ENCODE measurements around the gene TESMIN.

TESMIN gene

GRCh38 chr11:68761801-68762200 is 10.5 kb upstream of the TESMIN start:
- DNase-seq (ENCODE audit: low read depth): no peak

DNA sequence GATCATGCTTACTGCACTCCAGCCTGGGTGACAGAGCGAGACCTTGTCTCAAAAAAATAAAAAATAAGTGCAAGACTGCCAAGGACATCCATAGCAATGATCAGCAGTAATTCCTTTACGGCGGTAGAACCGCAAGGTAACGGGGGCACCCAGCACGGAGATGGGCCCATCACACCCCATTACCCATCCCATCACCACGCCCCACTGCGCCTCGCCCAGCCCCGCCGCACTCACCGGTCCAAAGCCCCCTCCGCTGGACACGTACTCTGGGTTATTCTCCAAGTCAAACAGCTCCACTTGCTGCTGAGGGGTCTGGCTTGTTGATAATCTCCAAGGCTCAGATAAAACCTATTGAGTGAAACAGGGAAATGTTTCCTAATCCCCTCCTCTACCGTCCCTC is 8.7 kb upstream of the TESMIN start:
- no peak for DNase-seq (ENCODE audit: low read depth)

DNA sequence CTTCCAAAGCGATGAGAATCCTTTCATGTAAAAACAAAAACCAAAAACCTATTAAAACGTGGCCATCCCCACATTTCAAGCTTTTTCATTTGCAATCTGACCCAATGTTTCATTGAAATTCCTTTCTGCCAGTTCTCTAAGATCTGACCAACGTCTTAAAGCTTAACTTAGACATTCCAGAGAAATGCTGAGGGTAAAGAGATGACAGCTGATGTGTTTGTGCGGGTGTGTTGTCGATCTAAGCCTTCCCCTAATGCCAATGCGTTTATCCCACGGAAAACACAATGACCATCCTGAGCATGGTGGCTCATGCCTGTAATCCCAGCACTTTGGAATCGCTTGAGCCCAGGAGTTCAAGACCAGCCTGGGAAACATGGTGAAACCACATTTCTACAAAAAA is 6.4 kb upstream of the TESMIN start:
- no peak for DNase-seq (ENCODE audit: low read depth)

DNA sequence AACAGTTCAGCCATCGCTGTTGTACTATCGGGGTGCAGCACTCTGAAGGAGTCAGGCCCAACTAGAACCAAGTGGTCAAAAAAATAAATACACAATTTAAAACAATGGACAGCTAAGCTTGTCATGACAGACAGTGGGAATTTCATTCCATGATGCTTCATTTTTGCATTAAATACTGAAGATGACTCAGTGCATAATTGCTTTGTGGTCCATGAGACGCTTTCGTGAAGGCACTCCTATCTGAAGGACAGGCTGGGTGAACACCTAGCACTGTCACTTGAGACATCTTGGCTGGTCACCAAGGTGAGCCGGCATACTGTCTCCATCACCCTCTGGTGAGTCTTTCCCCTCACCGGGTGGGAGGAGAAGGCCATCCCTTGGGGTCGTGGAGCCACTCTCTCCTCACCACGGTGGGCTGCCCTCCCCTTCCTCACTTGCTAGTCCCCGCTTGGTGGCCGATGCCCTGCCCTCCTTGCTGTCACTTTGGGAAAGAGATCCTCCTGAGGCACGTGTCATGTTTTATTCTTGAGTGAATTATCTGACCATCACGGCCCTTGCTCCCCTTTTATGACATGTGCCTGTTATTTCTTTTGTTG is 4.9 kb upstream of the TESMIN start:
- DNase-seq (ENCODE audit: low read depth): no peak

DNA sequence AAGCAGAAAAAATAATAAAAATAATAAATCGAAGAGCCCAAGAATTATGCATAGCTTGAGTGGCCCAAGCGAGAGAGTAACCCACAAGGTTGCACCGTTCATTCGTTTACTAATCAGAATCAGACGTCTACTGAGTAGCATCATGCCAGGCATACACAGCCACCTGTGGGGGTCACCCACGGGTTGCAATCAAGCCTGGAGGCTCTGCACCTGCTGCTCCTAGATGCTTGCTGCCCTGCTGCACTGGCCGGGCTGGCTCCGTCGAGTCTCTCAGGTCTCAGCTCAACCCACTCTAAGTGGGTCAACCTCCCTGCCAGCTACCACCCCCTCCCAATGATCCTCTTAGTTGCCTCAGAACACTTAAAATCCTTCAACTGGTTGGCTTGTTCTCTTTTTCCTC is 2.0 kb upstream of the TESMIN start:
- no peak for DNase-seq (ENCODE audit: low read depth)

- no peak for DNase-seq (ENCODE audit: low read depth)
Measured at GRCh38 chr11:68751004-68751325, 355 bp downstream of the TESMIN start.

DNA sequence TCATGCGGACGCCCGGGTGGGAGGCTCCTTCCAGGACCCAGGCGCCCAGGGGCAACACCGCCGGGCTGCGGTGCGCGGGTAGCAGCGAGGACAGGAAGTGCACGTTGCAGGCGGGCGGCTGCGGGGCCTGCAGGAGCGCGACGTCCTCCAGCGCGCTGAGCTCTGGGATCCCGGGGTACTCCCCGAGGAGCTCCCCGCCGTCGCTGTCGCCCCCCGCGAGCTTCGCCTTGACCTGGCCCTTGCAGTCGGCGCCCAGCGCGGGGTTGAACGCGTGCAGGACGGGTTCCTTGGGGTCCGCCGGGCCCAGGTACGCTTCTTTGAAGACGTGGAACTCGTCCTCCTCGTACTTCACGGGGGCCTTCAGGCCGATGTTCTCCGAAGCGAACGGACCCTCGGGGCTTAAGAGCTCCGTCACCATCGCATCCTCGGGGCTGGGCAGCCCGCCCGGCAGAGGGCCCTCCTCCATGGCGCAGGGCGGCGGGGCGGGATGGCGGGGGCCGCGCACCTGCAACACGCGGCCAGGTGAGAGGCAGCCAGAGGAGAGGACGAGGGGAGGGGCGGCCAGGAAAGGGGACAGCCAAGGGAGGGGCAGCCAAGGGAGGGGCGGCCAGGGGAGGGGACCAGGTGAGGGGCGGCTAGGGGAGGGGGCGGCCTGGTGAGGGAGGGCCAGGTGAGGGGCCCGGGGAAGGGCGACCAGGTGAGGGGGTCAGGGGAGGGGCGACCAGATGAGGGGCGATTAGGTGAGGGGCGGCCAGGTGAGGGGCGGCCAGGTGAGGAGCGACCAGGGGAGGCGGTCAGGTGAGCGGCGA is 921 bp downstream of the TESMIN start:
- DNase-seq (ENCODE audit: low read depth): no peak

DNA sequence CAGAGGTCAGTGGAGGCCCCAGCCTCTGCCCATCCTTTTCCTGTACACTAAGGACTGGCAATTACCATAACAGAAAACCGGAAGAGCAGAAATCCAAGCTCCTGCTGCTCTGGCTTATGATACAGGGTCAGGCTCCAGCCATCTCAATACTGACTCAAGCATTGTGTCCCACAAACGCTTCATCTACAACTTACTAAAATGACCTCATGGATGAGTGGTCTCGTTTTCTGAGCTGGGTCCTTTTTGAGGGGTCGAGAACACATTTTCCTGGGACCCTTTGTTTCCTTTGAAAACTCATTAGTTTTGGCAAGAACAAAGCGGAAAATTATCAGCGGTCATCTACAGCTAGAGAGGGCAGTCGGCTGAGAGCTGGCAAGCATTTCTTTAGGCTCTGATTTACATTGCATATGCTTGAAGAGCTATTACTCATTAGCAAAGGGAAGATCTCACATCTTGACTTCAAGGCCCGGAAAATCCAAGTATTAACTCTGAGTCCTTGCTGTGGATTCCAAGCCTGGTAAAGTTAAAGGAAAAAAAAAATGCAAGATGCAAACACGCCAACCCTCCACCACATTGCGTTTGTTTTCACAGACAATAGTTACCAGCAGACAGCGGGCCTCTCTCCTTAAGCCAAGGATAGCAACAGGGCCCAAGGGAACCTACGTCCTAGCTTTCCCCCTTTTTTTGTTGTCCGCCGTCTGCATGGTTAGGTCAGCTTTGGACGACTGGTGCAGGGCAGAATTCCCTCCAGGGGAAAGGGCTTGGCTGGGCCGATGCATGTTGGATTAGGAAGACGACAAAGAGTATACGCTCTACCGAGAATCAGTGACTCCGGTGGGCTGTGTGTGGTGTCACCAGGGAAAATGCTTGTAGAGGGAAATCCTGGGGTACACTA is 1.8 kb downstream of the TESMIN start:
- no peak for DNase-seq (ENCODE audit: low read depth)

- DNase-seq (ENCODE audit: low read depth): no peak
Measured at GRCh38 chr11:68748061-68748460, 3.3 kb downstream of the TESMIN start.

DNA sequence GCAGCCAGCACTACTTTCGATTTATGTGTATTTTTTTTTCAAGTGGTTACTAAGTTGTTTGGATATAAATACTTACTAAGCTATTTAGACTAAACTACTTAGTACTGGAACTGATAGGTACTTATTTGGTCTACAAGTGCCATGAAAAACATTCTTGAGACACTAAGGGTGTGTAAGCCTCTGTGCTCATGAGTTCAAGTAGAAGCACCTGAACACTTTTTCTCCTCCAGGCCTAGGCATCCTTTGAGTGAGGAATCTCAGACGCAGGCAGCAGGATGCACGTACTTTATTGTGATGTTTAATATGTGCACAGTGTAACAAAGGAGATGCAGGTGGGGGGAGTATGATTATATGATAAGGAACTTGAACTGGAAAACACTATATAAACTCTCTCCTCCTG is 7.8 kb downstream of the TESMIN start:
- DNase-seq (ENCODE audit: low read depth): no peak

- no peak for DNase-seq (ENCODE audit: low read depth)
Measured at GRCh38 chr11:68741463-68741862, 9.9 kb downstream of the TESMIN start.

- DNase-seq (ENCODE audit: low read depth): no peak
Measured at GRCh38 chr11:68735646-68736045, 15.7 kb downstream of the TESMIN start.

GRCh38 chr11:68735125-68735524 is 16.2 kb downstream of the TESMIN start:
- DNase-seq (ENCODE audit: low read depth): no peak

- no peak for DNase-seq (ENCODE audit: low read depth)
Measured at GRCh38 chr11:68734111-68734510, 17.2 kb downstream of the TESMIN start.

DNA sequence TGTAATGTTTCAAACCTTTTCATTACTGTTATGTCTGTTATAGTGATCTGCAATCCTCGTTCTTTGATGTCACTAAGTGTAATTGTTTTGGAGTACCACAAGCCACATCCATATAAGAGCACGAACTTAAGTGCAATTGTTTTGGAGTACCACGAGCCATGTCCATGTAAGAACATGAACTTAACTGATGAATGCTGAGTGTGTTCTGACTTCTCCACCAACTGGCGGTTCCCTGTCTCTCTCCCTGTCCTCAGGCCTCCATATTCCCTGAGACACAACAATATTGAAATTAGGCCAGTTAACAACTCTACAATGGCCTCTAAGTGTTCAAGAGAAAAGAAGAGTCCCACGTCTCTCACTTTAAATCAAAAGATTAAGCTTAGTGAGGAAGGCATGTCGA is 23.5 kb downstream of the TESMIN start:
- no peak for DNase-seq (ENCODE audit: low read depth)

DNA sequence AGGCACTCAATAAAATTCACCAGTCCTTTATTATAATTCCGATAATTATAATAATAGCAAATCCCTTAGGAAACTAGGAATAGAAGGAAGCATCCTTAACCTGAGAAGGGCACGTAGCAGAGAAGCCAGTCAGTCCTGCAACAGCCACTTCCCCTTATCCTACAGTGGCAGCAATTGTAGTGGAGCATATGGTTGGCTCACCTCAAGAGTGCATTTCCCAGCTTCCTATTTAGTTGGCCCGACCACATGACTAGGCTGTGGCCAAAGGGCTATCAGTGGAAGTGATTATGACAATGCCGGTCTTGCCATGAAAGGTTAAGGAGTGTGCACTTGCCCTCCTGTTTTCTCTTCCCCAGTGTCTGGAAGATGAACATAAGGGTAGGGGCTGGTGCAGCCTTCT is 27.0 kb downstream of the TESMIN start:
- DNase-seq (ENCODE audit: low read depth): no peak

- no peak for DNase-seq (ENCODE audit: low read depth)
Measured at GRCh38 chr11:68722143-68722542, 29.2 kb downstream of the TESMIN start.

- no peak for DNase-seq (ENCODE audit: low read depth)
Measured at GRCh38 chr11:68721075-68721474, 30.2 kb downstream of the TESMIN start.

- DNase-seq (ENCODE audit: low read depth): no peak
Measured at GRCh38 chr11:68715456-68716122, 35.7 kb downstream of the TESMIN start.

DNA sequence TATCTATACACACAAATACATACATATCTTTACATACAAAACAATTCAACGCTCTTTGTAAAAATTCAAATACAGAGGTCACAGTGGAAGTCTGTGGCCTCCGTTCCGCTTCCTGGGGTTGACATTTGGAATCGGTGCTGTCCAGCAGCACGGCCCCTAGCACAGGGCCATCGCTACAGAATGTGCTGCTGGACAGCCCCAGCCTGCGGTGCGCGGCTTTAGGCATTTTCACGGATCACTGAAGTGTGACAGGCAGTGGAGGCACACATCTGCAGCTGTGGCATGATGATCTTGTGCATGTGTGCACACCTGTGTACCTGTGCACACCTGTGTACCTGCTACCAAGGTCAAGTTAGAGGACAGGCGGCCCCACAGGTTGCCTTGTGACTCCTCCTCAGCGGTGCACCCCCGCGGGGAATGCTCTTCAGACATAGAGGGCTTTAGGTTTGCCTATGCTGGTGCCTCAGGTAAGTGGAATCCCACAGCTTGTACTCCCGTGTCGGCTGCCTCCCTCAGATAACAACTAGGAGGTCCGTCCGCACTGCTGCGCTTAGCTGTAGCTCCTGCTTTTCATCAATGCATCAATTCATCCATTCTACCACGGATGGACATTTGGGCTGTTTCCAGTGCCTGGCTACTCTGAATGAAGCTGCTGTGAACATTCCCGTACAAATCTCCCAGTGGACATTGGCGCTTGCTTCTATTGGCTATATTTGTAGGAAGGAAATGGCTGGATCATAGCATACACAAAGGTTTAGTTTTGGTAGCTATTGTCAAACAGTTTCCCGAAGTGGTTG is 37.1 kb downstream of the TESMIN start:
- no peak for DNase-seq (ENCODE audit: low read depth)

GRCh38 chr11:68711114-68711513 is 40.2 kb downstream of the TESMIN start:
- DNase-seq (ENCODE audit: low read depth): no peak

DNA sequence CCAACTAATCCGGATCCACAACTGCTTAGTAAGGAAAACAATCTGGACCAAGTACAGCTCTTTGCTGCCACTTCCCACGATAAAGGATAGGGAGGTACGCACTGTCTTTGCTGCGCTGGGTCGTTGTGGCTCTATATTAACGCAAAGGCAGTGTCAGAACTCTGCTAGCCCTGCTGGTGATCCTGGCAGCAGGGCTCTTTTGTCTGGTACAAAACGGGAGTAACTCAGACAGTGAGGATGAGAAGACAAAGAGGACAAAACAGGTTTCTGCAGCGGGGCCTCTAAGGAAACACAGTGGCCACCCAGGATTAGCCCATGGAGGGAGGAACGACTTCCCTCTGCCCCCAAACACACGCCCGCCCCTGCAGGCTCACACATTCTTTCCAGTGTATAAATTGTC is 40.9 kb downstream of the TESMIN start:
- DNase-seq (ENCODE audit: low read depth): no peak
